ENCODE results near the gene CBX4. TPM values are rescaled to one million over a fixed set of nuclear protein-coding genes. Genes with fewer than 3 reads are reported as not detected.

The CBX4 gene
- total RNA-seq, 1 donor from 2014 or later: 16.9 TPM

DNA sequence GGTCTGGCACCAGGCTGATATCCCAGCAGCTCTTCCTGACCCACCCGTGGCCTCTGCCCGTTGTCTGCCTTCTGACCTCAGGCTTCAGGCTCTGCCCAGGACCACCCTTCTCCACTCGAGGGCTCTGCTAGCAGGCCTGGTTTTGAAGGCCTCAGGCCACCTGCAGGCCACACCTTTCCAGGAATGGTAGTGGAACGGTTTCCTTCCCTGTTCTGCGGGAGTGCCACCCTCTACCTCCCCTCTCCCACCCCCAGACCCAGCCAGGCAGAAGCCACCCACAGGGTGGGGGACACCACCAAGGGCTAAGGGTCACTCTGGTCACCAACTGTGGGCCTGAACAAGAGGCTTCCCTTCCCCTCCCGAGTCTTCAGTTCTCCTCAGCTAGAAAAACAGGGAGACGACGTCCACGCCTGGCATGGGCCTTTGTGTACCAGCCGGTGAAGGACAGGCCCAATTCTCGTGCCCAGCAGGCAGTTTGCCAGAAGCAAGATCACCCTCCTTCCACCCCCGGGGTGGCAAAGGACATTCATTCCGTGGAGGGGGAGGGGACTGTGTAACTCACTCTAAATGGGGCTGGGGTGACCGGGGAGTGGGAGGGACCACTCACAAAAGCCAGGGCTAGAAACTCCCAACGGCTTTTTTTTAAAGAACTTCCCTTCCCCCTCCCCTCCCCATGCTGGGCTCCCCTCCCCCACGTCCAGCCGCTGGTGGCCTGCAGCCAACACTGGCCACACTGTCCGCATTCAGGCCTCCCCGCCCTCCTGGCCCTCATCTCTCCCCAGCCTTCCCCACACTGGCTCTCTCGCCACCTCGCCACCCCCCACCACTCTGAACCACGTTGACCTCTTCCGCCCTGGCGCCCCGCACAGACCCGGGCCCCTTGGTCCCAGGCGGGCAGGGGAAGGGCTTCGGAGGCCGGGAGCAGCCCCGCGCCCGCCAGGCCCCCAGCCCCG, 7.7 kb downstream of the CBX4 start:
- Histone ChIP-seq H3K27ac (ENCODE audit: low read depth, low read length) (no peak overlapping the region), H2AFZ (ENCODE audit: low read depth, low read length) (peak overlapping the region; percentile 52), H3K9me3 (ENCODE audit: insufficient read depth, low read depth, low read length) (no peaks in the 10 kb centered on the region), H3K4me1 (ENCODE audit: insufficient read depth, low read length) (peaks cover 21% of the 10 kb centered on the region), H3K4me2 (ENCODE audit: low read length) (peak overlapping the region; percentile 75), H3K36me3 (ENCODE audit: insufficient read depth, low read length) (no peaks in the 10 kb centered on the region), H4K20me1 (ENCODE audit: insufficient read depth, low read length) (peaks cover 35% of the 10 kb centered on the region), H3K9ac (ENCODE audit: low read length) (peak overlapping the region; percentile 3), H3K27me3 (ENCODE audit: insufficient read depth, low read length) (no peaks in the 10 kb centered on the region), H3K4me3 (ENCODE audit: insufficient read depth, low read depth, low read length) (no peak overlapping the region), H3K79me2 (ENCODE audit: insufficient read depth, low read length) (peaks cover 15% of the 10 kb centered on the region)
- H3K4me3 Mint-ChIP-seq (ENCODE audit: unreplicated experiment): peak overlapping the region; percentile 40
- peaks cover 4% of the 10 kb centered on the region for H3K9me3 Mint-ChIP-seq (ENCODE audit: unreplicated experiment)
- H3K4me1 Mint-ChIP-seq (ENCODE audit: low read depth, unreplicated experiment): peaks cover 12% of the 10 kb centered on the region
- DNase-seq (ENCODE audit: low read depth): no peak
- H3K27me3 Mint-ChIP-seq (ENCODE audit: low read depth, unreplicated experiment): peaks cover 25% of the 10 kb centered on the region
- no peak for TF ChIP-seq CTCF (IDR thresholded peaks at IDR 0.05; ENCODE audit: insufficient read depth, low read depth, low read length)
- TF ChIP-seq EZH2 (IDR thresholded peaks at IDR 0.05; ENCODE audit: insufficient read depth, low read length): no peak
- H3K36me3 Mint-ChIP-seq (ENCODE audit: low read depth, unreplicated experiment): peaks cover 5% of the 10 kb centered on the region
- peak overlapping the region; percentile 53 for H3K27ac Mint-ChIP-seq (ENCODE audit: unreplicated experiment)
- FAIRE-seq: no peak

GRCh38 chr17:79830763-79831264, 8.4 kb downstream of the CBX4 start:
- H3K4me3 ChIP-seq (ENCODE audit: insufficient read depth, low read depth, low read length): no peak overlapping the region
- peaks cover 32% of the 10 kb centered on the region for H3K27me3 Mint-ChIP-seq (ENCODE audit: low read depth, unreplicated experiment)
- H3K36me3 ChIP-seq (ENCODE audit: insufficient read depth, low read length): no peaks in the 10 kb centered on the region

More at GRCh38 chr17:79830763-79831264, 8.4 kb downstream of the CBX4 start:
- Histone ChIP-seq H3K27me3 (ENCODE audit: insufficient read depth, low read length) (no peaks in the 10 kb centered on the region), H3K4me1 (ENCODE audit: insufficient read depth, low read length) (peaks cover 17% of the 10 kb centered on the region), H3K27ac (ENCODE audit: low read depth, low read length) (no peak overlapping the region), H3K4me2 (ENCODE audit: low read length) (no peak overlapping the region), H3K9me3 (ENCODE audit: insufficient read depth, low read depth, low read length) (no peaks in the 10 kb centered on the region), H4K20me1 (ENCODE audit: insufficient read depth, low read length) (peaks cover 27% of the 10 kb centered on the region), H3K9ac (ENCODE audit: low read length) (no peak overlapping the region), H3K79me2 (ENCODE audit: insufficient read depth, low read length) (peaks cover 8% of the 10 kb centered on the region), H2AFZ (ENCODE audit: low read depth, low read length) (no peak overlapping the region)
- DNase-seq (ENCODE audit: low read depth) (no peak), FAIRE-seq (no peak)
- H3K4me1 Mint-ChIP-seq (ENCODE audit: low read depth, unreplicated experiment): peaks cover 12% of the 10 kb centered on the region
- TF ChIP-seq EZH2 (IDR thresholded peaks at IDR 0.05; ENCODE audit: insufficient read depth, low read length) (no peak), CTCF (IDR thresholded peaks at IDR 0.05; ENCODE audit: insufficient read depth, low read depth, low read length) (no peak)
- H3K27ac Mint-ChIP-seq (ENCODE audit: unreplicated experiment): no peak overlapping the region
- peaks cover 5% of the 10 kb centered on the region for H3K36me3 Mint-ChIP-seq (ENCODE audit: low read depth, unreplicated experiment)
- H3K9me3 Mint-ChIP-seq (ENCODE audit: unreplicated experiment): peaks cover 6% of the 10 kb centered on the region
- H3K4me3 Mint-ChIP-seq (ENCODE audit: unreplicated experiment): no peak overlapping the region
